ENCODE results near the gene TRIM50. TPM values are rescaled to one million over a fixed set of nuclear protein-coding genes. Genes with fewer than 3 reads are reported as not detected.
"Not testable (repeated sequence)": the region's sequence is repeated elsewhere in the genome, so short reads cannot be mapped to it uniquely, and the experiment has no call there.

Gene TRIM50
- polyA plus RNA-seq, 5 donors: 0.14 to 0.24 (median 0.17) TPM; not detected in 1

- no peak for DNase-seq
These were observed 13.6 kb downstream of the TRIM50 start for GRCh38 chr7:73314271-73314670.

- no peak for DNase-seq
These were observed 14.4 kb downstream of the TRIM50 start for GRCh38 chr7:73313521-73313906.

- DNase-seq: no peak
These were observed 14.9 kb downstream of the TRIM50 start for GRCh38 chr7:73312831-73313520.

- not testable (repeated sequence) for DNase-seq
These were observed 16.5 kb downstream of the TRIM50 start for GRCh38 chr7:73311421-73311820.

- peak; percentile 73 to 75 for DNase-seq
These were observed 19.1 kb downstream of the TRIM50 start, which contains the start of gene NSUN5 for GRCh38 chr7:73308665-73309214. TSS of gene NSUN5 (minus strand) at chr7:73308826. CDS start at chr7:73308790, 36 bp downstream.

- DNase-seq: no peak
These were observed 19.7 kb downstream of the TRIM50 start for GRCh38 chr7:73308074-73308664.

- no peak for DNase-seq
These were observed 20.4 kb downstream of the TRIM50 start for GRCh38 chr7:73307436-73307835.

- not testable (repeated sequence) for DNase-seq
These were observed 23.1 kb downstream of the TRIM50 start for GRCh38 chr7:73304612-73305387.

GRCh38 chr7:73304071-73304470 lies 23.8 kb downstream of the TRIM50 start:
- DNase-seq: no peak

- no peak for DNase-seq
These were observed 24.3 kb downstream of the TRIM50 start for GRCh38 chr7:73303546-73303945.

GRCh38 chr7:73302846-73303245 lies 25.0 kb downstream of the TRIM50 start:
- not testable (repeated sequence) for DNase-seq

- DNase-seq: not testable (repeated sequence)
These were observed 26.8 kb downstream of the TRIM50 start for GRCh38 chr7:73301108-73301507.

GRCh38 chr7:73299812-73300211 lies 28.1 kb downstream of the TRIM50 start:
- DNase-seq: not testable (repeated sequence)

GRCh38 chr7:73297706-73298105 lies 30.2 kb downstream of the TRIM50 start:
- DNase-seq: not testable (repeated sequence)

- DNase-seq: not testable (repeated sequence)
These were observed 30.6 kb downstream of the TRIM50 start for GRCh38 chr7:73297235-73297634.

GRCh38 chr7:73277210-73277609 lies 50.7 kb downstream of the TRIM50 start:
- DNase-seq: not testable (repeated sequence)

- DNase-seq: not testable (repeated sequence)
These were observed 60.1 kb downstream of the TRIM50 start for GRCh38 chr7:73267813-73268212.

- not testable (repeated sequence) for DNase-seq
These were observed 61.0 kb downstream of the TRIM50 start for GRCh38 chr7:73266719-73267368.

All from right lung (tissue), 5 donors.